GM06990 (cell line): Measurements from ENCODE around the gene VPS26A.
A peak's percentile ranks its signal among the peaks of the same experiment; 100 is the strongest.
"Not testable (repeated sequence)": the region's sequence is repeated elsewhere in the genome, so short reads cannot be mapped to it uniquely, and the experiment has no call there.

Source experiments
- DNase-seq: peaks from one replicate; pipeline ENCODE4 v3.0.0-alpha.2; 2011; ENCODE audit not compliant: insufficient read length; ENCODE audit errors: extremely low read depth
- H3K27me3 ChIP-seq: replicated peaks from 2 replicates; pipeline ENCODE4 v1.6.0; 2011; ENCODE audit warnings: low read length; ENCODE audit not compliant: control insufficient read depth, insufficient read depth
- H3K36me3 ChIP-seq: 2 replicates; pipeline ENCODE4 v1.5.1; 2011; ENCODE audit warnings: low read length; ENCODE audit not compliant: control insufficient read depth, insufficient read depth
- H3K4me3 ChIP-seq: replicated peaks from 2 replicates; pipeline ENCODE4 v1.5.1; 2011; ENCODE audit warnings: low read depth, mild to moderate bottlenecking, control low read depth, low read length
- CTCF ChIP-seq: IDR thresholded peaks from 2 replicates; pipeline ENCODE4 v1.5.1; 2011; ENCODE audit warnings: low read length, control low read depth, mild to moderate bottlenecking, inconsistent platforms; ENCODE audit not compliant: insufficient read depth, poor library complexity, severe bottlenecking

VPS26A gene

DNA sequence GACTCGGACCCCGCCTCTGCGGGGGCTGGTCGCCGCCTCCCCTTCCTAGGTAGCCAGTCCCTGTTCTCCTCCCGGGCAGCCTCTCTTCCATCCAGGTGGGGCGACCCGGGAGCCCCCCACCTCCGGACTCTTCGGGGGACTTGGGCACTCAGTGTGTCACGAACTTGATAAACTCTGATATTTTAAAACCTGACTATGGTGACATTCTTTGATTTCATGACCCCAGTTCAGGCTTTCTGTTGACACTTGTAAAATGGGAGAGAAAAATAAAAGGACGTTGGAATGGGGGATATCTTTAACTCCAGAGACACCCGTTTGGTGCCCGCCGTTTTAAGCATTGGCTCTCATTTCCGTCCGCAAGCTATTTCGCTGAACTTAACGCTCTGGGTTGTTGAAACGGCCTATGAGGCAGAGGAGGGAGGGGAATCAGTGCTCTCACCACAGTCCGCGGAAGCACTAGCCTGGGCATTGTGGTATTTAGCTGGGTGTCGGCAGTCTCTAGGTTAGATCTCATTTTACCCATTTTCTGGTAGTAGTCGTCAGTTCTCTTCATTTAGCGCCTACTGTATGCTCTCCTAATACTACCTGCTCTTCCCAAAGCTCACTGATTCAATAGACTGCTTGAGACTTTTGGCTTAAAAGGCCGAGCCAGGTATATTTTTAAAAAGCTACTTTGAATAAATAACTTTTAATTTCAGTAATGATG, 738 bp downstream of the VPS26A start:
- no peak for TF ChIP-seq CTCF
- H3K36me3 ChIP-seq: no peaks in the 10 kb centered on the region
- peak overlapping the region; percentile 97 for H3K4me3 ChIP-seq
- no peaks in the 10 kb centered on the region for H3K27me3 ChIP-seq
- peak; percentile 71 for DNase-seq

- DNase-seq: no peak
- Histone ChIP-seq H3K36me3 (no peaks in the 10 kb centered on the region), H3K4me3 (no peak overlapping the region; the same call in 1 of the 2 replicates), H3K27me3 (no peaks in the 10 kb centered on the region)
- TF ChIP-seq CTCF: no peak
Observed at GRCh38 chr10:69125554-69125953, 1.6 kb downstream of the VPS26A start.

DNA sequence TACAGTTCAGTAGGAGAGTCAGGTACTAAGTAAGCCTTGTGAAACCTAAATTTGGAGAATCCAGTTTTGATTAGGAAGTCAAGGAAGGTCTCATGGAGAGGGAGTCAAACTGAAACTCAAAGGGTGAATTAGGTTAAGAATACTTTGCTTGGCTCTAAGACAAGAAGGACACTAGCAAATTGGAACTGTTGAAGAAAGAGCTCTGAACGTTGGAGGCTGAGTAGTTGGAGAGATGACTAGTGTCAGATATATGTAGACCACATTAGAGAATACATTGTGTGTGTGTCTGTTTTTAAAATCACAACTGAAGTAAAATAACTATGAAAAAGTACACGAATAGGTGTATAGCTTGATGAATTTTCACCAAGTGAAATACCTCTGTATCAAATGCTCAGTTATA, 6.3 kb downstream of the VPS26A start:
- no peak for TF ChIP-seq CTCF
- DNase-seq: no peak
- Histone ChIP-seq H3K36me3 (no peaks in the 10 kb centered on the region; the same call in none of the 2 replicates), H3K4me3 (no peak overlapping the region), H3K27me3 (no peaks in the 10 kb centered on the region)

- no peak overlapping the region for H3K4me3 ChIP-seq
- TF ChIP-seq CTCF: no peak
- DNase-seq: no peak
- no peaks in the 10 kb centered on the region for H3K27me3 ChIP-seq
- H3K36me3 ChIP-seq: no peaks in the 10 kb centered on the region; the same call in 1 of the 2 replicates
Observed at GRCh38 chr10:69139961-69140360, 16.0 kb downstream of the VPS26A start.

DNA sequence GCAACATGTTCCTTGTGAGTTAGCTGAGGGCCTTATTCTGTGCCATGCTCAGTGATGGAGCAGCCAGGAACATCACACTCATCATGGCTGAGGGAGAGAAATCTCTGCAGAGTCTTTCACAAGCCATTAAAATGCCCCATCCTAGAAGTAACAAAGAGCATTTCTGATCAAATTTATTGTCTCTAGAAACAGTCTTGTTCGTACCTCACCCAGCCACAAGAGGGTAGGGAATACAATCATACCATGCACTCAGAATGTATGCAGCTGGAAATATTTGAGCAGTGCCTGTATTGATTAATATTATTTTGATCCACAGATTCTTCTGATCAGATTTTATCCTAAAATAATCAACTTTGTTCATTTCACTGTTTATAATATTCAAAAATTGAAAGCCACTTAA, 17.3 kb downstream of the VPS26A start:
- H3K4me3 ChIP-seq: no peak overlapping the region
- no peak for TF ChIP-seq CTCF
- H3K27me3 ChIP-seq: no peaks in the 10 kb centered on the region
- no peaks in the 10 kb centered on the region for H3K36me3 ChIP-seq
- no peak for DNase-seq

DNA sequence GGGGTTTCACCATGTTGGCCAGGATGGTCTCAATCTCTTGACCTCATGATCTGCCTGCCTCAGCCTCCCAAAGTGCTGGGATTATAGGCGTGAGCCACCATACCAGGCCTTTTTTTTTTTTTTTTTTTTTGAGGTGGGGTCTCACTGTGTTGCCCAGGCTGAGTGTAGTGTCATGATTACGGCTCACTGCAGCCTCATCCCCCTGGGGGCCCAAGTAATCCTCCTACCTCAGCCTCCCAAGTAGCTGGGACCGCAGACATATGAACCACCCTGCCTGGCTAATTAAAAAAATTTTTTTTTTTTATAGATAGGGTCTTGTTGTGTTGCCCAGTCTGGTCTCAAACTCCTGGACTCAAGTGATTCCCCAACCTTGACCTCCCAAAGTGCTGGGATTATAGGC, 18.1 kb downstream of the VPS26A start:
- not testable (repeated sequence) for DNase-seq, H3K27me3 ChIP-seq, H3K4me3 ChIP-seq, H3K36me3 ChIP-seq
